Measurements from ENCODE around the gene IRF1. TPM values are rescaled to one million over a fixed set of nuclear protein-coding genes. Genes with fewer than 3 reads are reported as not detected.

IRF1 gene
- 15.3 and 23.3 TPM in 2 replicates for total RNA-seq

GRCh38 chr5:132490484-132491367 lies at the start of gene IRF1:
Gene IRF1 (minus strand): TSS chr5:132490773. CDS start chr5:132489478, 1,295 bp downstream.

Other genes with a start within 250 kb of the IRF1 start
- 43.3 and 96.6 TPM in 2 replicates for gene PDLIM4, start 233.1 kb downstream of the IRF1 start, total RNA-seq
- 2.2 and 3.0 TPM in 2 replicates for gene SLC22A4, start 196.4 kb downstream of the IRF1 start, total RNA-seq
- 3.6 and 6.1 TPM in 2 replicates for gene SLC22A5, start 121.1 kb downstream of the IRF1 start, total RNA-seq
- gene IL5, start 52.7 kb upstream of the IRF1 start, total RNA-seq, result not detected in 2 replicates
- gene RAD50, start 66.2 kb upstream of the IRF1 start, total RNA-seq, result 26.1 and 42.8 TPM in 2 replicates
- gene IL13, start 167.4 kb upstream of the IRF1 start, total RNA-seq, result not detected in 2 replicates
- gene IL4, start 183.2 kb upstream of the IRF1 start, total RNA-seq, result not detected in 2 replicates
- 7.8 and 12.2 TPM in 2 replicates for gene KIF3A, start 246.8 kb upstream of the IRF1 start, total RNA-seq

Data from smooth muscle cell of trachea (primary cell).